Measurements from ENCODE around the gene DYNC1H1. TPM values are rescaled to one million over a fixed set of nuclear protein-coding genes. Genes with fewer than 3 reads are reported as not detected.

Gene DYNC1H1
- total RNA-seq, 1 donor from 2014 or later, result 565 TPM

DNA sequence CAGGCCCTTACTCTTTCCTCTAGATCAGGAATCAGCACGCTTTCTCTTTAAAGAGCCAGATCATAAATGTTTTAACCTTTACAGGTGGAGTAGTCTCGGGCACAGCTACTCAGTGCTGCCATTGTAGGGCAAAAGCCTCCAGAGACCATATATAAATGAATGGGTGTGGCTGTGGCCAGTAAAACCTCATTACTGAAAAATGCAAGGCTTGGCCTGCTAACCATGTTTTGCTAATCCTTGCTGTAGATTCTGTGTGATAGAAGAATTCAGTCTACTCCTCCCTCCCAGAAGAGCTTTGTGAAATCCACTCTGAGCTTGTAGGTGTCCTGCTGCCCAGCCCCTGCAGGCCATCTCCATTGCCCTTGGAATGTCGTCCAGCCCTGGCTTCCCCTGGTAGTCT, 64.4 kb downstream of the DYNC1H1 start:
- DNase-seq (ENCODE audit: low spot score in 2 of 2) (no peak), FAIRE-seq (no peak)

DNA sequence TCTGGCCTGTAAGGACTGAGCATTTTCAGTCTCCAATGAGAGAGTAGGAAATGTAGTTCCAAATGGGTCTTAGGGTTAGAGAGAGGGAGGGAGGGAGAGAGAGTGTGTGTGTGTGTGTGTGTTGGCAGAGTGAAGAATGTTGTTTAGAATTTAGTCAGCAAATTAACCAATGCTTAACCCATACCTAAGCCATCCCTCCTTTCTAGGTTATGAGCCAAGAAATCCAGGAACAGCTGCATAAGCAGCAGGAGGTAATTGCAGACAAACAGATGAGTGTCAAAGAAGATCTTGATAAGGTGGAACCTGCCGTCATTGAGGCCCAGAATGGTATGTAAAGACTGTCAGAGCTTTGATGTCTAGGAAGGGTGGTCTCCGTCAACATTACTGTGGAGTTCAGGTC, 65.6 kb downstream of the DYNC1H1 start:
- DNase-seq (ENCODE audit: low spot score in 2 of 2), result no peak
- no peak for FAIRE-seq

GRCh38 chr14:102033241-102033640, 68.9 kb downstream of the DYNC1H1 start:
- DNase-seq (ENCODE audit: low spot score in 2 of 2) (no peak), FAIRE-seq (no peak)

DNA sequence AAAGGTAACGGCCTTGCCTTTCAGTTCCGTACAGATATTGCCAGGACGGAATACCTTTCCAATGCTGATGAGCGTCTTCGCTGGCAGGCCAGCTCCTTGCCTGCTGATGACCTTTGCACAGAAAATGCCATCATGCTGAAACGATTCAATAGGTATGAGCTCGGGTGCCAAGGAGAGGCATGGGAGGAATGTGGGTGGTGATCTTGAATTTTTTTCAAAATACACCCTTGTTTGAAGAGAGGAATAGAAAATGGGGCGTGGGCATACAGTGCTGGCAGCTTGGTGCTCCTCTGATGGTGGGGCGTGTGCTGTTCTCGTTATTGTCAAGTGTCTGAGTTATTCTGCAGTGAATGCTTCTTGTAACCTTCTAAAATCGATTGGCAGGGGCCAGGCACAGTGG, 69.9 kb downstream of the DYNC1H1 start:
- DNase-seq (ENCODE audit: low spot score in 2 of 2) (no peak), FAIRE-seq (no peak)

GRCh38 chr14:102035914-102036313, 71.5 kb downstream of the DYNC1H1 start:
- DNase-seq (ENCODE audit: low spot score in 2 of 2), result no peak

GRCh38 chr14:102037686-102038085, 73.3 kb downstream of the DYNC1H1 start:
- DNase-seq (ENCODE audit: low spot score in 2 of 2) (no peak), FAIRE-seq (no peak)

More at GRCh38 chr14:102035914-102036313, 71.5 kb downstream of the DYNC1H1 start:
- no peak for FAIRE-seq

- no peak for DNase-seq (ENCODE audit: low spot score in 2 of 2)
- no peak for FAIRE-seq
Observed at GRCh38 chr14:102039157-102039556, 74.8 kb downstream of the DYNC1H1 start.

DNA sequence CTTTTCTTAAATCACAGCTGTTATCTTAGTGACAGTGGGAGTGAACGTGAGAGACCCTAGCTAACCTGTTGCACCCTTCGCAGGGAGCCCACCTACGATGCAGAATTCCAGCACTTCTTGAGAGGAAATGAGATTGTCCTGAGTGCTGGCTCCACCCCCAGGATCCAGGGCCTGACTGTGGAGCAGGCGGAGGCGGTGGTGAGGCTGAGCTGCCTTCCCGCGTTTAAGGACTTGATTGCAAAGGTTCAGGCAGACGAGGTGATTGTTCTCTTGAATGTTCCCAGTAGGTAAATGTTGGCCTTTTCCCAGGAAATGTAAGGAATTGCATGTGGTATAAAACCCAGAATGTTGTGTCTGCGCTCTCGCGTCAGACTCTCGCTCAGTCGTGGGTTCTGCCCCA, 75.8 kb downstream of the DYNC1H1 start:
- DNase-seq (ENCODE audit: low spot score in 2 of 2) (no peak), FAIRE-seq (no peak)

DNA sequence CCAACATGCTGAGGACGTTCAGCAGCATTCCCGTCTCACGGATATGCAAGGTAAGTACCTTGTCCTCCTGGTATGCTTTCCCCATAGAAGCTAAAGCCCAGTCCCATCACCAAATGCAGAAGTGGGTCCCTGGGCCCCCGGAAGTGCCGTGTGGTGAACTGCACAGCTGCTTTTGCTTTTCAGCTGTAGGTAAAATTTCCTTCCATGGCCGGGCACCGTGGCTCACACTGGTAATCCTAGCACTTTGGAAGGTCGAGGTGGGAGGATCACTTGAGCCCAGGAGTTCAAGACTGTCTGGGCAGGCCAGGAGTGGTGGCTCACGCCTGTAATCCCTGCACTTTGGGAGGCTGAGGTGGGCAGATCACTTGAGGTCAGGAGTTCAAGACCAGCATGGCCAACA, 78.3 kb downstream of the DYNC1H1 start:
- DNase-seq (ENCODE audit: low spot score in 2 of 2) (no peak), FAIRE-seq (no peak)

DNA sequence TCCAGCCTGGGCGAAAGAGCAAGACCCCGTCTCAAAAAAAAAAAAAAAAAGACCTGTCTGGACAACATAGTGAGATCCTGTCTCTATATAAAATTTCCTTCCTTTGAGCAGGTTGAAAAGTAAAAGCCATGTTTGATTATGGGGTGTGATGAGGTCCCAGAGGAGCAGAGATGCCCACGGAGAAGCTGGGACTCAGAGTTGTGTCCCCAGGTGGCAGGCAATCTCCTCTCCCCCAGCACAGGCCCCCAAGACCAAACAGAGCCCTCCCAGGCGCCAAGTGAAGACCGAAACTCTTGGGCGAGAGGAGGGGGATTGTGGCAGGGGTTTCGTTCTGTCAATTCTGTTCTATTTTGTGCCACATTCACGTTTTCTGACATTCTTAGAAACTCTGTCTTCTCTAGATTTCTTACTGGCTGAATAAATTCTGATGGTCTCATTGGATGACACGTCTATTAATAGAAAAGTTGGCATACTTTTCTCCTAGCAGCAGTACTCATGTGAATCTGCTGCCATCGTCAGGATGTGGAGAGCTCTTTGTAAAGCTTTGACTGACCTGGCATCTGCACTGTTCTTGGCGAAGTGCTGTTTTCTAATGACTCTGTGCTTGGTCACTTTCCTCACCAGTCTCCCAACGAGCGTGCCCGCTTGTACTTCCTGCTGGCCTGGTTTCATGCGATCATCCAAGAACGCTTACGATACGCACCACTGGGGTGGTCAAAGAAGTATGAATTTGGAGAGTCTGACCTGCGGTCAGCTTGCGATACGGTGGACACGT, 79.1 kb downstream of the DYNC1H1 start:
- no peak for FAIRE-seq
- DNase-seq (ENCODE audit: low spot score in 2 of 2), result peak in 1 of 2 donors; percentile 62

DNA sequence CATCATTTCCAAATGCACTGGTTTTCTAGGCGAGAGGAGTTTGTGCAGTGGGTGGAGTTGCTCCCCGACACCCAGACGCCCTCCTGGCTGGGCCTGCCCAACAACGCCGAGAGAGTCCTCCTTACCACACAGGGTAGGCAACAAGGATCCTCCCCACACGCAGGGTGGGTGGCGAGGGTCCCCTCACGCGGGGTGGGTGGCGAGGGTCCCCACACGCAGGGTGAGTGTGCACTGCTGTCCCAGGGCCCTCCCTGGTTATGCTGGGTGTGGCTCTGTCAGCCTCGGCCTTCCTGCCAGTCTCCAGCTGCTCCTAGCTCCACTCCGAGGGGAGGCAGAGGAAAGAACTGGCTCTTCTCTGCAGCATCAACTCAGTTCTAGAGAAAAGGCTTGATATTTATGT, 80.2 kb downstream of the DYNC1H1 start:
- FAIRE-seq, result no peak
- no peak for DNase-seq (ENCODE audit: low spot score in 2 of 2)

GRCh38 chr14:102046337-102047278, 82.2 kb downstream of the DYNC1H1 start:
- FAIRE-seq, result no peak
- DNase-seq (ENCODE audit: low spot score in 2 of 2), result peak; percentile 71 to 74

- DNase-seq (ENCODE audit: low spot score in 2 of 2) (no peak), FAIRE-seq (no peak)
Observed at GRCh38 chr14:102047808-102048540, 83.6 kb downstream of the DYNC1H1 start.

DNA sequence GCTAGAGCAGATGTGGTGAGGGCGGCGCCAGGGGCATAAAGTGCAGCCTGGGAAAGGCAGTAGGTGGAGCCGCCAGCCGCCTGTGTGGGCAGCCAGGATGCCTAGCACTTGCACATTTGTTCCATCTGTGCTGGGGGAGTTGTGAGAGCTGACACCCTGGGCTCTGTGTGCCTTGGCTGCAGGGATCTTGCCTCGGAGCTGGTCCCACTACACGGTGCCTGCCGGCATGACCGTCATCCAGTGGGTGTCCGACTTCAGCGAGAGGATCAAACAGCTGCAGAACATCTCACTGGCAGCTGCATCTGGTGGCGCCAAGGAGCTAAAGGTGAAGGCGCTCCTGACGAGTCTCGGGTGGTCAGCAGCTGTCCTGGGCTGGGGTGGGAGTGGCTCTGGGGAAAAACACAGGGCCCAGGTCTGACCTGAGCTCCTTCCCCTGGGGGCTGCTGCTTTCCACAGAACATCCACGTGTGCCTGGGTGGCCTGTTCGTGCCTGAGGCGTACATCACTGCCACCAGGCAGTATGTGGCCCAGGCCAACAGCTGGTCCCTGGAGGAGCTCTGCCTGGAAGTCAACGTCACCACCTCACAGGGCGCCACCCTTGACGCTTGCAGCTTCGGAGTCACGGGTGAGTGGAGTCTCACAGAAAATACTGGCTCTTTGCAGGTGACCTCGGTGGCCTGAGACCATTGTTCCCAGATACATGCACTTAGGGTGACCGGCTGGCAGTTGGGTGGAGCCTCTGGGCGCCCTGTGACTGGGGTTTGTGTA, 85.1 kb downstream of the DYNC1H1 start:
- FAIRE-seq, result no peak
- DNase-seq (ENCODE audit: low spot score in 2 of 2), result no peak

DNA sequence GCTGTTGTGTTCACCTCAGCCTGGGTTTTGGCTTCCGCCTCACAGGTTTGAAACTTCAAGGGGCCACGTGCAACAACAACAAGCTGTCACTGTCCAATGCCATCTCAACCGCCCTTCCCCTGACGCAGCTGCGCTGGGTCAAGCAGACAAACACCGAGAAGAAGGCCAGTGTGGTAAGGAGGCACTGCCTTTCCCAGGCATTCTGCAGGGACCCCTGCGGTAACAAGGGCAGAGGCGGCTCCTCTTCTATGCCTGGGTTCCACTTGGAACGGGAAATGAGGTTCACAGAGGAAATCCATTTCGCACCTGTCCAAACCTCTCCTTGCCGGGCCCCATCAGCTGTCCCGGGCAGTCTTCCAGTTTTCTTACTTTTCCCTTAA, 85.6 kb downstream of the DYNC1H1 start:
- FAIRE-seq (no peak), DNase-seq (ENCODE audit: low spot score in 2 of 2) (no peak)

- no peak for DNase-seq (ENCODE audit: low spot score in 2 of 2)
- FAIRE-seq, result no peak
Observed at GRCh38 chr14:102050625-102051024, 86.3 kb downstream of the DYNC1H1 start.

- no peak for FAIRE-seq
- DNase-seq (ENCODE audit: low spot score in 2 of 2), result no peak
Observed at GRCh38 chr14:102052522-102052921, 88.1 kb downstream of the DYNC1H1 start.

DNA sequence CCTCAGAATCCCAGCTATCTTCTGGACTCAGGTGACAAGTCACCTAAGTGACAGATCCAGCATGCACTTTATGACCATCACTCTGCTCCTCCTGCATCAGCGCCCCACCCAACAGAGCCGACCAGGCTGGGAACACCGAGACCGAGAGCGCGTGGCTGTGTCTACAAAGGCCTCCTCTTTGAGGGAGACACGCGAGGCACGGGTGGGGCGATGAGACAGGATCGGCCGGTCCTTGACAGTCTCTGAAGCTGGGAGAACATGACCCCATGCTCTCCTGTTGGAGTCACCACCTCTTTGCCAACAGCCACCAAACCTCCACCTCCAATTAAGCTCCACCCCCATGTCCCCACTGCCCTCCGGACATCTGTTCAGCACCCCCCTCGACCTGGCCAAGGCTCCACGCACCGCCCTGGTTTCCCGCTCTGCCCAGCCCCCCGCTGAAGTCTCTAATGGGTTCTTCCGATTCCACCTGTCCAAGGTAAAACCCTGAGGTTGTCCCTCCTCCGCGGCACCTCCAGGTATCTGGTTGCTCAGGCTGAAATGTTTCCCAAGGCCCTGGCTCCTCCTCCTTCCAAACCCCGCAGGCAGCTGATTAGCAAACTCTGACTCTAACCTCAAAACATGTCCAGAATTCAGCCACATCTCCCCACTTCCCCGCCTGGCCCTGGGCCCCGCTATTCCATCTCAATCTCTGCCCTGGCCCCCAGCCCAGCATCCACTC, 91.0 kb downstream of the DYNC1H1 start:
- DNase-seq (ENCODE audit: low spot score in 2 of 2), result no peak
- FAIRE-seq, result no peak

GRCh38 chr14:102056694-102057442, 92.5 kb downstream of the DYNC1H1 start:
- DNase-seq (ENCODE audit: low spot score in 2 of 2) (no peak), FAIRE-seq (no peak)

Measured in frontal cortex (tissue), 4 donors.